ENCODE data around the gene NOL12. TPM values are rescaled to one million over a fixed set of nuclear protein-coding genes. Genes with fewer than 3 reads are reported as not detected.
A peak's percentile ranks its signal among the peaks of the same experiment; 100 is the strongest.

Gene NOL12
- total RNA-seq, 1 donor from 2014 or later: 9.9 TPM

GRCh38 chr22:37660709-37661045 lies 25.5 kb upstream of the NOL12 start:
- Mint-ChIP-seq H3K9me3 (ENCODE audit: unreplicated experiment) (peaks cover 12% of the 10 kb centered on the region), H3K36me3 (ENCODE audit: unreplicated experiment) (no peaks in the 10 kb centered on the region), H3K4me1 (ENCODE audit: low read depth, unreplicated experiment) (peaks cover 30% of the 10 kb centered on the region), H3K27ac (ENCODE audit: unreplicated experiment) (peak overlapping the region; percentile 100), H3K27me3 (ENCODE audit: unreplicated experiment) (peaks cover 14% of the 10 kb centered on the region), H3K4me3 (ENCODE audit: unreplicated experiment) (peak overlapping the region; percentile 92)
- DNase-seq: no peak
- TF ChIP-seq, protein P1, sequence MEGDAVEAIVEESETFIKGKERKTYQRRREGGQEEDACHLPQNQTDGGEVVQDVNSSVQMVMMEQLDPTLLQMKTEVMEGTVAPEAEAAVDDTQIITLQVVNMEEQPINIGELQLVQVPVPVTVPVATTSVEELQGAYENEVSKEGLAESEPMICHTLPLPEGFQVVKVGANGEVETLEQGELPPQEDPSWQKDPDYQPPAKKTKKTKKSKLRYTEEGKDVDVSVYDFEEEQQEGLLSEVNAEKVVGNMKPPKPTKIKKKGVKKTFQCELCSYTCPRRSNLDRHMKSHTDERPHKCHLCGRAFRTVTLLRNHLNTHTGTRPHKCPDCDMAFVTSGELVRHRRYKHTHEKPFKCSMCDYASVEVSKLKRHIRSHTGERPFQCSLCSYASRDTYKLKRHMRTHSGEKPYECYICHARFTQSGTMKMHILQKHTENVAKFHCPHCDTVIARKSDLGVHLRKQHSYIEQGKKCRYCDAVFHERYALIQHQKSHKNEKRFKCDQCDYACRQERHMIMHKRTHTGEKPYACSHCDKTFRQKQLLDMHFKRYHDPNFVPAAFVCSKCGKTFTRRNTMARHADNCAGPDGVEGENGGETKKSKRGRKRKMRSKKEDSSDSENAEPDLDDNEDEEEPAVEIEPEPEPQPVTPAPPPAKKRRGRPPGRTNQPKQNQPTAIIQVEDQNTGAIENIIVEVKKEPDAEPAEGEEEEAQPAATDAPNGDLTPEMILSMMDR (IDR thresholded peaks at IDR 0.05; ENCODE audit: partially characterized antibody, unreplicated experiment): no peak

DNA sequence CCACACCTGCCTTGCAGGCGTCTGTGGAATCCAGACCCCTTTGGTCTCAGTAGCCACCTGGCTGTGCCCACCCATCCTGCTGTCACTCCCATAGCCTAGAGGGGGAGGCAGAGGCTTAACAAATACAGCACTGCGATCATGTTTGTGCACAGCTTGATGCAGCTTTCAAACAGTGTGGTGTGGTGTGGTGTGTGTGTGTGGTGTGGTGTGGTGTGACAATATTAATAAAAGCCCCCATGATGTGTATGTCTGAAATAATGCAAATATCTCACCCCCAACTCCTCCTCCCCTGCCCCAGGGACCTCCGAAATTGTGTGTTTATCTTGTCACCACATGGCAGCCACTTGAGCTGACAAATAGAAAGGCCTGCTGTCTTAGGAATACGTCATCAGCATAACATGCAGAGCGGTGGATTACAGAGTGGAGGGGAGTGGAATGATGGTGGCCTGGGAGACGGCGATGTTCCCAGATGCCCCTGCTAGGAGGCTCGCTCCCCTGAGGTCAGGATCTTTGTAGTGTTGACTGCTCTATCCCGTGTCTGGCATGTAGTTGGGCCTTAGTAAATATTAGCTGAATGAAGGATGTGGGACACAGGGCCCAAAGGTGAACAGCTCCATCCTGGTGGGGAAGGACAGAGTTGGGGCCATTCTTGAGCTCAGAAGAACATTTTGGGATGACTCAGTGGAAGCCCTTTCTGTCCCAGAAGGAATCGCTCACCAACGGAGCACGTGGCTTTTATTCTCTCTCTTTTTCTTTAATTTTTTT lies 24.8 kb upstream of the NOL12 start:
- H3K27ac Mint-ChIP-seq (ENCODE audit: unreplicated experiment): peak overlapping the region; percentile 100

DNA sequence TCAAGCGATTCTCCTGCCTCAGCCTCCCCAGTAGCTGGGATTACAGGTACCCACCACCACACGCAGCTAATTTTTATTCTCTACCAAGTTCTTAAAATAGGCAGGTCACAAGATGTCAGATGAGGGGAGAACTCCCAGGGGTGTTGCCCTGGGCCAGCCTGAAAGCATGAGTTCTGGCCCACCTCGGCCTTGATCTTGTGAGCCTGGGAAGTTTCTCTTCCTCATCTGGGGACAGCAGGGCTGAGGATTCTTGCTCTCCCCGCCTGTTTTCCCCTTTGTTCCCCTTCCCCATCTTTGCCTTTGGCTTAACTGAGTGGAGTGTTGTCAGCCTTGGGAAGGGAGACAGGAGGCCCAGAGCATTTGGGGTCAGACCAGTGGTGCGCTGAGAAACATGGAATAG lies 24.1 kb upstream of the NOL12 start:
- no peak for DNase-seq
- TF ChIP-seq, protein P1 (IDR thresholded peaks at IDR 0.05; ENCODE audit: partially characterized antibody, unreplicated experiment): no peak
- no peaks in the 10 kb centered on the region for H3K36me3 Mint-ChIP-seq (ENCODE audit: unreplicated experiment)
- H3K4me3 Mint-ChIP-seq (ENCODE audit: unreplicated experiment): peak overlapping the region; percentile 84
- H3K27ac Mint-ChIP-seq (ENCODE audit: unreplicated experiment): peak overlapping the region; percentile 100
- H3K27me3 Mint-ChIP-seq (ENCODE audit: unreplicated experiment): peaks cover 13% of the 10 kb centered on the region
- peaks cover 30% of the 10 kb centered on the region for H3K4me1 Mint-ChIP-seq (ENCODE audit: low read depth, unreplicated experiment)
- H3K9me3 Mint-ChIP-seq (ENCODE audit: unreplicated experiment): peaks cover 12% of the 10 kb centered on the region

More for the DNA sequence above, 24.8 kb upstream of the NOL12 start:
- H3K9me3 Mint-ChIP-seq (ENCODE audit: unreplicated experiment): peaks cover 12% of the 10 kb centered on the region
- TF ChIP-seq, protein P1 (IDR thresholded peaks at IDR 0.05; ENCODE audit: partially characterized antibody, unreplicated experiment): peak; percentile 18
- peaks cover 30% of the 10 kb centered on the region for H3K4me1 Mint-ChIP-seq (ENCODE audit: low read depth, unreplicated experiment)
- H3K27me3 Mint-ChIP-seq (ENCODE audit: unreplicated experiment): peaks cover 14% of the 10 kb centered on the region
- peak; percentile 72 for DNase-seq
- no peaks in the 10 kb centered on the region for H3K36me3 Mint-ChIP-seq (ENCODE audit: unreplicated experiment)
- H3K4me3 Mint-ChIP-seq (ENCODE audit: unreplicated experiment): peak overlapping the region; percentile 92

- peak overlapping the region; percentile 73 for H3K27ac Mint-ChIP-seq (ENCODE audit: unreplicated experiment)
Observed at GRCh38 chr22:37663521-37664140, 22.5 kb upstream of the NOL12 start.

More at GRCh38 chr22:37663521-37664140, 22.5 kb upstream of the NOL12 start:
- H3K36me3 Mint-ChIP-seq (ENCODE audit: unreplicated experiment): no peaks in the 10 kb centered on the region
- H3K9me3 Mint-ChIP-seq (ENCODE audit: unreplicated experiment): peaks cover 4% of the 10 kb centered on the region
- H3K27me3 Mint-ChIP-seq (ENCODE audit: unreplicated experiment): peaks cover 8% of the 10 kb centered on the region
- H3K4me1 Mint-ChIP-seq (ENCODE audit: low read depth, unreplicated experiment): peaks cover 27% of the 10 kb centered on the region
- TF ChIP-seq, protein P1 (IDR thresholded peaks at IDR 0.05; ENCODE audit: partially characterized antibody, unreplicated experiment): no peak
- no peak for DNase-seq
- H3K4me3 Mint-ChIP-seq (ENCODE audit: unreplicated experiment): no peak overlapping the region

All from glutamatergic neuron (in vitro differentiated cells).